RWPE1 (cell line): ENCODE results near the gene GAS2L2.

Experiments used
- CTCF ChIA-PET: fragments of 350-600 bp; sonication (Branson Sonifier 250); formaldehyde crosslinking; extraction: SDS; loops from one replicate; lab custom pipeline; 2021; lab: Yijun Ruan, JAX
- POLR2A ChIA-PET: fragments of 400-600 bp; formaldehyde crosslinking; extraction: SDS; loops from one replicate; lab custom pipeline; 2020; ENCODE audit warnings: antibody characterized with exemption; ENCODE audit not compliant: low non-redundant PET; lab: Yijun Ruan, JAX
- DNase-seq: peaks from one replicate; pipeline ENCODE4 v3.0.0; 2012; ENCODE audit warnings: low spot score
- H3K27ac ChIP-seq: fragments of 450-650 bp; 2 replicates; pipeline ENCODE4 v1.5.1; 2017
- CTCF ChIP-seq: fragments of 450-650 bp; conservative IDR thresholded peaks from 2 replicates; pipeline ENCODE4 v1.5.1; 2017; ENCODE audit warnings: low read depth, mild to moderate bottlenecking

Gene GAS2L2

GRCh38 chr17:35731917-35732805 lies 20.9 kb downstream of the GAS2L2 start:
- ChIA-PET CTCF (interaction anchor here (0.6 to 1.5 kb wide), 3 partner anchors 15 to 37 kb away, joined by 3 to 7 read pairs (median 3); no protein-coding TSS in a partner anchor), POLR2A (no interaction called here)
- no peak for DNase-seq
- TF ChIP-seq CTCF, result no peak
- H3K27ac ChIP-seq, result no peak overlapping the region

DNA sequence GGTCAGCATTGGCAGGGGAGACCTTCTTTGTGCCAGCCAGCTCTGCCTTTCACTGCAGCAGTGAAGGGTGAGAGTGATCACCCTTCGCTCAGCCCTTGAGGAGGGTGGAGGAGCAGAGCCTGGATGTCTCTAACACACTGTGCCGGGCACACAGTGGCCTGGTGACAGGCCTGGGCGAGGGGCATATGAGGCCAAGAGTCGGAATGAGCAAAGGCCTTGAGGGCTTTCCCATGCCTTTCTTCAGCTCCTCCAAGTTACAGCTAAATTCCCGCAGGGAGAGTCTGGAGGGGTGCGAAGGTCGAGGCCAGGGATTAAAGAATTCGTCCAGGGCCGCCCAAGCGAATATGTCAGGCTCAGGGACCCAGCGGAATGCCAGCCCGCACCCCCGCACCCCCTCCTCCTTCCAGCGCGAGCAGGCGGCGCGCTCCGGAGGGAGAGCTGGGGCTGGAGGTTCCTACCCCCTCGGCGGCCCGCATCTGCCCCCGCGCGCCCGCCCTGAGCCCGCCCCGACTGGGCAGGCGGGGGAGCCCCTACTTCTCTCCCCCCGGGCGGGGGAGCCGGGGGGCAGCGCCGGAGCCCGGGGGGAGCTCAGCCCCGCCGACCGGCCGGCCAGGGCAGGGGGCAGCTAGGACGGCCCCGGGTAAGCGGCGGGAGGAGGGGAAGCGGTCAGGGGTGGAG lies 21.7 kb downstream of the GAS2L2 start, which contains the start of gene RASL10B:
Gene RASL10B (plus strand): TSS at position 401 of the 678 bp plus-strand sequence. CDS start 3,546 bp downstream, outside the sequence.
- no peak for TF ChIP-seq CTCF
- ChIA-PET CTCF (interaction anchor here (0.6 to 1.5 kb wide), 3 partner anchors 16 to 62 kb away, joined by 4 to 7 read pairs (median 4); no protein-coding TSS in a partner anchor), POLR2A (no interaction called here)
- no peak within 1 kb of the TSS for H3K27ac ChIP-seq
- peak; percentile 78 for DNase-seq

DNA sequence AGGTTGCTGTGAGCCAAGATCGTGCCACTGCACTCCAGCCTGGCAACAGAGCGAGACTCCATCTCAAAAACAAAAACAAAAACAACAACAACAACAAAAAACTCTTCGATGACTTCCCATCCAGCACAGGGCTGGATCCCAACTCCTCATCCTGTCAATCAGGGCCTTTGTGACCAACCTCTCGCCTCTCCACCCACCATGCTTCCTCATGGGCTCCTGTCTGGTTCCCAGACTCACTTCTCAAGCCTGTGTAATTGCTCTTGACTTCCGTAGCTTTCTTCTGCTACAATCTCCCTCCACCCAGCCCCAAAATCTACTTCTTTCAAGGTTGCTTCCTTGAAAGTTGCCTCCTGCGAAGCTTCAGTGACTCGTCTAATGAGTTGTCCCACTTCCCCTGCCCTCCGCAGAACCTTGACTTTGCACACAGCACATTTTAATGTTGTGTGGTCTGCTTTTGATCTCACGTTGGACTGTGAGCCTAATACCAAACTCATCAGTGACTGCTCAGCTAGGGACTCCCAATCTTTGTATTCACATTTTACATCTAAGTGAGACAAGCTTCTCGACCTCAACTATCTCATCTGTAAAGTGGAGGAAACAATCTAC lies 22.5 kb downstream of the GAS2L2 start:
- DNase-seq, result no peak
- TF ChIP-seq CTCF, result no peak
- ChIA-PET POLR2A (no interaction called here), CTCF (interaction anchor here (0.6 to 1.5 kb wide), 5 partner anchors 15 to 308 kb away, joined by 3 to 7 read pairs (median 4); no protein-coding TSS in a partner anchor)
- H3K27ac ChIP-seq, result no peak overlapping the region

DNA sequence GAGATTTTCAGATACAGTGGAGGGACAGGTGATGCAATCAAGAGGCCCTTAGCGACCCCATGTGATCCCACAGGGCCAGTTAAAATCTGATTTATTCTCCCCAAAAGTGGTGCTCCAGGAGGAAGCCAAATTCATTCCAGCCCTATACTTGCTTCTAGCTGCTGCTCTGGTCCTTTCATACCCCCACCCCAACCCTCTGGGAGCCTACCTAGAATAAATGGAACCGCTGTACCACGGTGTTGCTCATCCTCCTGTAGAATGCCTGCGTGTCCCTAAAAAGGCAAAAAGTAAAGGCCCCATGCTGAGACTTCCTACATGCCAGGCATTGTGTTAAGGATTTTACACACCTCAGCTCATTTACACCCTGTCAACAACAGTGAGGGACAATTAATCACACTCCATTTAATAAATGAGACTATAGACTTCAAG lies 23.6 kb downstream of the GAS2L2 start:
- POLR2A ChIA-PET, result no interaction called here
- no peak overlapping the region for H3K27ac ChIP-seq
- CTCF ChIA-PET, result interaction anchor here (0.7 kb wide), 1 partner anchor 18 kb away, joined by 3 read pairs; no protein-coding TSS in a partner anchor
- TF ChIP-seq CTCF, result no peak
- no peak for DNase-seq

GRCh38 chr17:35728551-35728950 lies 24.5 kb downstream of the GAS2L2 start:
- TF ChIP-seq CTCF, result no peak

DNA sequence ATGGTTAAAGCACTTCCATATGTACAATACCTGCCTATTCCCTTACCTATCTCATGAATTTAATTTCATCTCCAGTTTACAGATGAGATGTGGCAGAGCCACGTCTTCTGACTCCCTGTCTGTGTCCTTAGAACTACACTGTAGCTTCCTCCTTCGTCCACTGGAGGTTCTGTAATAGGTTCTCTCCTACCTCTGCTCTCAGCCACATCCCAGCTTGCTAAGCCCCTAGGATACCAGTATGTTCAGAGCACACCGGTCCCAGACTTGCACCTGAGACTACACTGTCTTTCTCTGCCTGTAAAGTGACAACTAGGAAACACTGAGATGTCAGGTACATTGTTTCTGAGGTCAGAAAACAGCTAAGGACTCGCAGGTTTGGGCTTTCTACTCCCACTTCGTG lies 25.4 kb downstream of the GAS2L2 start:
- CTCF ChIA-PET, result interaction anchor here (0.5 to 2.4 kb wide), 2 partner anchors 10 to 115 kb away, joined by 3 to 7 read pairs; no protein-coding TSS in a partner anchor
- no peak overlapping the region for H3K27ac ChIP-seq
- no peak for TF ChIP-seq CTCF
- DNase-seq, result no peak
- POLR2A ChIA-PET, result no interaction called here

More at GRCh38 chr17:35728551-35728950, 24.5 kb downstream of the GAS2L2 start:
- POLR2A ChIA-PET, result no interaction called here
- no peak for DNase-seq
- CTCF ChIA-PET, result interaction anchor here (2.4 kb wide), 1 partner anchor 11 kb away, joined by 7 read pairs; no protein-coding TSS in a partner anchor
- H3K27ac ChIP-seq, result no peak overlapping the region
